Esophagus (tissue), 2 donors: ENCODE measurements around the gene RASA3. TPM values are rescaled to one million over a fixed set of nuclear protein-coding genes. Genes with fewer than 3 reads are reported as not detected.

Experiments
- H3K27ac ChIP-seq, 2 donors: one replicate each; pipeline ENCODE4 v1.5.1; 2013; ENCODE audit warnings: low read depth in 2 of 2, mild to moderate bottlenecking in 2 of 2, inconsistent platforms in 1 of 2, low read length in 1 of 2, moderate library complexity in 1 of 2
- H3K27me3 ChIP-seq, 2 donors: one replicate each; pipeline ENCODE4 v1.6.1; 2013; ENCODE audit warnings: low read length in 2 of 2, control low read depth in 1 of 2, mild to moderate bottlenecking in 1 of 2; ENCODE audit not compliant: insufficient read depth in 2 of 2, control insufficient read depth in 1 of 2
- H3K36me3 ChIP-seq, 2 donors: one replicate each; pipeline ENCODE4 v1.6.1; 2013; ENCODE audit warnings: low read length in 1 of 2; ENCODE audit not compliant: control insufficient read depth in 2 of 2, insufficient read depth in 2 of 2
- H3K4me1 ChIP-seq, 2 donors: one replicate each; pipeline ENCODE4 v1.6.1; 2013; ENCODE audit warnings: low read length in 1 of 2; ENCODE audit not compliant: control insufficient read depth in 2 of 2, insufficient read depth in 2 of 2
- H3K4me3 ChIP-seq, 2 donors: one replicate each; pipeline ENCODE4 v1.5.1; 2013; ENCODE audit warnings: low read length in 2 of 2, mild to moderate bottlenecking in 2 of 2, low read depth in 1 of 2, moderate library complexity in 1 of 2
- H3K9me3 ChIP-seq, 2 donors: one replicate each; pipeline ENCODE4 v1.6.1; 2013; ENCODE audit warnings: mild to moderate bottlenecking in 2 of 2, low read depth in 1 of 2, low read length in 1 of 2, moderate library complexity in 1 of 2; ENCODE audit not compliant: control insufficient read depth in 2 of 2, insufficient read depth in 1 of 2
- whole genome bisulfite sequencing, 2 donors: extraction: QIAGEN DNeasy Blood & Tissue Kit; methylation state at CpG; one replicate each; pipeline ENCODE4 v1.1.7; 2013; 5-methylcytosine and 5-hydroxymethylcytosine counted together
- polyA plus RNA-seq, 2 donors: library from polyadenylated mRNA; stranded (reverse); fragments of 200-250 nt; gene quantifications; one replicate each; pipeline ENCODE4 v1.2.3, GENCODE V29; 2013
- donor health status: healthy with polysubstance abuse.
- donor health status: Bipolar disorder and iron deficiency.

RASA3 gene
- polyA plus RNA-seq, 2 donors = 1.5 to 1.8 TPM

DNA sequence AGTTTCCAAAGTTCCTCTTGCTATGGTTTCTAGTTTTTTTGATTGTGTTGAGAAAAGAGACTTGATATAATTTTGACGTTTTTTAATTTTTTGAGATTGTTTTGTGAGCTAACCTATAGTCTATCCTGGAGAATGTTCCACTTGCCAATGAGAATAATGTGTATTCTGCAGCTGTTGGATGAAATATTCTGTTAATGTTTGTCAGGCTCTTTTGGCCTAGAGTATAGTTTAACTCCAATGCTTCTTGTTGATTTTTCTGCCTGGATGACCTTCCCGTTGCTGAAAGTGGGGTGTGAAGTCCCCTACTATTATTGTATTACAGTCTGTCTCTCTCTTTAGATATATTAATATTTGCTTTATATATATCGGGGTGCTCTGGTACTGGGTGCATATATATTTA is 40.0 kb downstream of the RASA3 start:
- Histone ChIP-seq H3K27ac (no peak overlapping the region), H3K36me3 (no peaks in the 10 kb centered on the region), H3K4me1 (peaks cover 3 to 8% of the 10 kb centered on the region in 2 donors), H3K27me3 (peaks cover 0 to 3% of the 10 kb centered on the region in 2 donors), H3K9me3 (no peaks in the 10 kb centered on the region), H3K4me3 (no peak overlapping the region)
- 82 to 92% methylated on average over 3 of the region's 3 CpGs for WGBS, 2 donors

DNA sequence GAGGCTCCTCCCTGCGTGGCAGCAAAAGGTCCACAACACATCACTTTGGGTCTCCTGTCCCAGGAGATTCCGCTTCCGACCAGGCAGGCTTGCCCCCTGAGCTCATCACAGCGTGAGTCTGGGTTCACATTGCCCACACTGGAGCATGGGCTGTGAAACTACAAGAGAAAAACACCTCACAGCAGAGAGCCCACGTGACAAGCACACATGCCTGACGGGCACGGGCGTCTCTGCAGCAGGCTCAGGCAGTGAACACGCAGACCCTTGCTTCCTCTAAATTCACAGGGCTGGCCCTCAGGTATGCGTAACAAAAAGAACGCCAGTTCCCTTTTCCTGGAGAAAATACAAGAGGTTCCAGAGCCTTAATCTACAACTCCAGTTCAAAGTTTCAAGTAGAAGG is 41.9 kb downstream of the RASA3 start:
- H3K9me3 ChIP-seq = no peaks in the 10 kb centered on the region
- peaks cover 0 to 3% of the 10 kb centered on the region in 2 donors for H3K27me3 ChIP-seq
- H3K4me3 ChIP-seq = no peak overlapping the region
- WGBS, 2 donors = 82 to 84% methylated on average over 11 of the region's 11 CpGs
- H3K27ac ChIP-seq = no peak overlapping the region
- H3K36me3 ChIP-seq = no peaks in the 10 kb centered on the region
- peaks cover 0 to 3% of the 10 kb centered on the region in 2 donors for H3K4me1 ChIP-seq

DNA sequence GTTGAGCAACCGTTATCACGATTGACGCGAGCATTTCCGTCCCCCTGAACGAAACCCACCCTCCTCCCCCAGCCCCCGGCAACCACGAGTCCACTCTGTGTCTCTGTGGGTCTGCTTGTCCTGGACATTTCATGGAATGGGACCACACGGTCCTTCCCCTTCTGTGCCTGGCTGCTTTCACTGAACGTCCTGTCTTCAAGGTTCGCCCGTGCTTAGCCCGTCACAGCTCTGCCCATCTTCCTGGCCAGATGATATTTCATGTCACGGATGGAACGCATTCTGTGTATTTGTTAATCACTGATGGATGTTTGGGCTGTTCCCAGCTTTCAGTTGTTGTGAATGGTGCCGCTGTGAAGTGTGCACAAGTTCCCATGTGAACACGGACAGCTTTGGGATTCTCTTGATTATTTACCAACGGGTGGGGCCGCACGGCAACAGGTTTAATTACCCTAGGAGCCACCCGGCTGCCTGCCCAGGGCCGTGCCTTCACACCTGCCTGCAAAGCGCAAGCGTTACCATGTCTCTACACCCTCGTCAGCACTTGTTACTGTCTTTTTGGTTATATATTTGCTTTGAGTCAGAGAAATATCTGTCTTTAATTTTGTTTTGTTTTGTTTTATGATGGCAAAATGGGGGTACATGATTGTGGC is 42.5 kb downstream of the RASA3 start:
- H3K4me3 ChIP-seq = no peak overlapping the region
- H3K36me3 ChIP-seq = no peaks in the 10 kb centered on the region
- H3K27me3 ChIP-seq = peaks cover 0 to 3% of the 10 kb centered on the region in 2 donors
- no peaks in the 10 kb centered on the region for H3K4me1 ChIP-seq
- H3K9me3 ChIP-seq = no peaks in the 10 kb centered on the region
- no peak overlapping the region for H3K27ac ChIP-seq
- WGBS, 2 donors = 76 to 80% methylated on average over 25 of the region's 25 CpGs

DNA sequence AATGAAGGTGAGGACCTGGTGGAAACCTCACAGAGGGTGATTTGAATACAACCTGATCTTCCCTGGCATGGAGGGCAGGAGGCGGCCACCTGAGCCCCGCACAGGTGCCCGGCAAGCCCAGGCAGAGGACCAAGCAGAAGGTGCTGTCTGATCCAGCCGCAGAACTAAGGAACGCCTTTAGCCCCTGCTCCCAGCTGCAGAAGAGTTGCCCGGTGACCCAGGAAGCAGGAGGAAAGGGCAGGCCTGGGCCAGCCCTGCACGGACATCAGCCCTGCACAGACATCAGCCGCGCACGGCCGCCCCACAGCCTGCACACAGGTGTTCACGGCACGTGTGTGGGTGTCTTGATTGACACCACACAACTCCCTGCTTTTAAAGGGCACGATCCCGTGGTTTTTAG is 43.1 kb downstream of the RASA3 start:
- Histone ChIP-seq H3K9me3 (no peaks in the 10 kb centered on the region), H3K4me1 (no peaks in the 10 kb centered on the region), H3K27me3 (peaks cover 0 to 3% of the 10 kb centered on the region in 2 donors), H3K4me3 (no peak overlapping the region), H3K36me3 (no peaks in the 10 kb centered on the region), H3K27ac (no peak overlapping the region)
- WGBS, 2 donors = 59 to 70% methylated on average over 15 of the region's 15 CpGs

DNA sequence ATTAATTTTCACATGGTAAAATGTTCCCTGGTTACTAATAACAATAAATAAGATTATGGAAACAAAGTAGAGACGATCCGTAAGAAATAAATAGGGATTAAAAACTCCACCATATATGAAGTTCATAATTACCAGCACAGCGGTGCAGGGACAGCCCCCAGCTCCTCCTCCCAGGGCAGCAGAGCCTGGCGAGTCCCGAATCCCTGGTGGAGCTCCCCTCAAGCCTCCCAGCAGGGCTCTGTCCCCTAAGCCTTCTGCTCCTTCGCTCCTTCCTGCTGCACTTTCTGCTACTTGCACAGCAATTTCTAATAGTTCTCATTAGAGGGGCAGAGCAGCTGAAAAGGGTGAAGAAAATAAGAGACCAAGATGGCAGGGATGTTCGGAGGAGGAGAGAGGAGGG is 43.6 kb downstream of the RASA3 start:
- Histone ChIP-seq H3K36me3 (no peaks in the 10 kb centered on the region), H3K27ac (no peak overlapping the region), H3K4me3 (no peak overlapping the region), H3K9me3 (no peaks in the 10 kb centered on the region), H3K4me1 (no peaks in the 10 kb centered on the region), H3K27me3 (peaks cover 0 to 3% of the 10 kb centered on the region in 2 donors)
- 81 to 83% methylated on average over 7 of the region's 7 CpGs for WGBS, 2 donors

DNA sequence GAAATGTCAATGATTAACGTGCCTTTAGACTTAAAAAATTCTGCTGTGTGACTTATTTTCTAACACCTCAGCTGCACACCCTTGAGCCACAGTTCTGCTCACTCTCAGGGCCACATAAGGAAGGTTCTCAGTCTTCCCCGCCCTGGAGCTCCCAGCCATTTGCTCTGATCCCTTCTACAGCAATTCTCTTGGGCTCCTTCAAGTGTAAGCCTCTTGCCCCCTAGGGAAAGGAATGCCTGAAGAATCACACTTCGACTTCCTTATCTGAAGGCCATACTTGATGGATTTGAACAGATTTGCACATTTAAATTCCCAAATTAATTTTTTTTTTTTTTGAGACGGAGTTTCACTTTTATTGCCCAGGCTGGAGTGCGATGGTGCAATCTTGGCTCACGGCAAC is 44.2 kb downstream of the RASA3 start:
- no peaks in the 10 kb centered on the region for H3K4me1 ChIP-seq
- H3K36me3 ChIP-seq = no peaks in the 10 kb centered on the region
- peaks cover 0 to 3% of the 10 kb centered on the region in 2 donors for H3K27me3 ChIP-seq
- no peaks in the 10 kb centered on the region for H3K9me3 ChIP-seq
- no peak overlapping the region for H3K27ac ChIP-seq
- WGBS, 2 donors = 90 to 93% methylated on average over 6 of the region's 6 CpGs
- no peak overlapping the region for H3K4me3 ChIP-seq

DNA sequence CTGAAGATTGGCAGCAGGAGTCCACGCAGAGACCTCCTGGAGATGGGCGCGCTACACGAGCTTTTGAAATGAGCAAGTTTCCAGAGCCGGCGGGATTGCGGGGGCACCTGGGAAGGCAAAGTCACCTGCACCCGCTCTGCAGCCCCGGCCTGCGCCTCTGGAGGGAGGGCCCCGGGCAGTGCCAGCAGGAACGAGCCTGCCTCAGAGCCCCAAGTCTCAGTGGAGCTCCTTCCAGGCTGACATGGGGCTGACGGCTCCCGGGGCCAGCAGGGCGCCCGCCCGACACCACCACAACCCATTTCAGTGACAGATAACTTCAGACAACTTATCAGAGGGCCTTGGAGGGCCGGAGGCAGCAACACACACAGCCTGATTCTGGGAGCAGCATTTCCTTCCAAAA is 45.0 kb downstream of the RASA3 start:
- no peaks in the 10 kb centered on the region for H3K4me1 ChIP-seq
- no peak overlapping the region for H3K27ac ChIP-seq
- 91 to 95% methylated on average over 18 of the region's 18 CpGs for WGBS, 2 donors
- H3K9me3 ChIP-seq = no peaks in the 10 kb centered on the region
- H3K27me3 ChIP-seq = peaks cover 0 to 3% of the 10 kb centered on the region in 2 donors
- H3K36me3 ChIP-seq = no peaks in the 10 kb centered on the region
- no peak overlapping the region for H3K4me3 ChIP-seq

DNA sequence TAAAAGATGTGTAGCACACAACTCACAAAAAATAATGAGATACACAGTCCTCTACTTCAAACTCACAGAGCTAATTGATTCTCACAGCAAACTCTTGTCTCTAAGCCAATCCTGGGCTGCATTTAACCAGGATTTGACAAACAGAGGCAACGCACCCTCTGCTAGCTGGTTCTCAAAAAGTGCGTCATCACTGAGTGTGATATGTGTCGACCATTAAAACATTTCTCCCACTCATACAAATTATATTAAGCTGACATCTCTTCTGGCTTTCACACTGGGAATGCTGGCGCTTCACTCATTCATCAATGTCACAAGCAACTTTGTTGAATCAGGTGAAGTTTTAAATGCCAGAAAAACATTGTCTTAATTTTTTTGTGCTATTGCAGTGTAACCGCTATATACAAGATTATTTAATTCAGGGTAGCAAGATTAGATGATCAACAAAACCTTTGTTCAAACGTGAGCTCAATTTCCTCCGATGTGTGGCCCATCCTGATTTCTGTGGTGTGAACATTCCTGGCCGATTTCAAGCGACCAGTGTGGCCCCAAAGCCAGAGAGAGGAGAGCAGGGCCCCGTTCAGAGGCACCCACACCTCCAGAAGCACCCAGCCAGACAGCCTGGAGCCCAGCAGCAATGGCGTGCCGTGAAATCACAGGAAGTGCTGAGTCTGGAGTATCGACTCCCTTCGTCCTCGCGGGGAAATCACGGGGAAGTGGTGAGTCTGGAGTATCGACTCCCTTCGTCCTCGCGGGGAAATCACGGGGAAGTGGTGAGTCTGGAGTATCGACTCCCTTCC is 49.4 kb downstream of the RASA3 start:
- Histone ChIP-seq H3K9me3 (no peaks in the 10 kb centered on the region), H3K27ac (no peak overlapping the region), H3K4me1 (peaks cover 8 to 10% of the 10 kb centered on the region in 2 donors), H3K4me3 (no peak overlapping the region), H3K36me3 (no peaks in the 10 kb centered on the region), H3K27me3 (no peaks in the 10 kb centered on the region)
- 88 to 89% methylated on average over 23 of the region's 23 CpGs for WGBS, 2 donors

DNA sequence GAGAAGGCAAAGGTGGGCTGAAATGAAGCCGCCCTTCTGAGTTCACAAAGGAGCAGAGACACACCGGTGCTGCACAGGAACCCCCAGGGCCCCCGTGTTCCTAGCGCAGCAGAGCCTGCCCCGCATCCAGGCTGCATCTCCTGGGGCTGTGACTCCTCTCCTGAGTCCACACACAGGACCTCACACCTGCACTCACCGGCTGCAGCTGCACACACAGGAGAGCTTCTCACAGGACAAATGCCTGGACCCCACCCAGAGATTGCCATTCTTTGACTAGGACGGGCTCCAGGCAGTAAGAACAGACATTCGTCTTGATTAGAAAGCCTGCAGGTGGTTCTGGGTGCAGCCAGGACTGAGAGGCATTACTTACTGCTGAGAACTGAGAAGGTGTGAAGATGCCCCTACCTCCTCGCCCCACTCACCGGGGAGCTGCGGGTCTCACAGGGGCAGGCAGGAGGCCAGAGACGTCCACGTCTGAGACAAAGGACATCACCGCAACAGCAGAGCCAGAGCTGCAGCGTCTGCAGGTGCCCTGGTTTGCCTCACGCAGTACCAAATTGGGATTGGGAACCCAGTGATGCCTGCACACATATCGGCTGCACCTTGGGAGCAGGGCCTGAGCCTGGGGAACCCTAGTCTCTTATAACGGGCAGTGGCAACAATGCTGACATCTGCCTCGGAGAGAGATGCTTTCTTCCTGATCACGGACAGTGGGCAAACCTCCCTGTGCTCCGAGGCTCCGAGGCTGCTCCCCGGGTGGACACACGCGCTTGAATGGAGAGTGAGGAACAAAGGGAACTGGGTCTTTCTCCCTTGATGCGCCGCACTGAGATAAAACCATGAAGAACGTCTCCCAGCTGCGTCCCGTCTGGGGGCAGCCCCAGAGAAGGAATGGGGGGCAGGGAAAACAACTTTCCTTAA is 50.4 kb downstream of the RASA3 start:
- no peak overlapping the region for H3K27ac ChIP-seq
- H3K9me3 ChIP-seq = no peaks in the 10 kb centered on the region
- H3K4me3 ChIP-seq = no peak overlapping the region
- H3K27me3 ChIP-seq = no peaks in the 10 kb centered on the region
- H3K4me1 ChIP-seq = peaks cover 10% of the 10 kb centered on the region in 2 donors
- WGBS, 2 donors = 82 to 83% methylated on average over 30 of the region's 30 CpGs
- no peaks in the 10 kb centered on the region for H3K36me3 ChIP-seq
